A549 (cell line): Measurements from ENCODE around the gene SCYL1.

Experiments
- CEBPB ChIP-seq, 2 experiments: fragments of >200 bp in 1 of 2; sonication (Bioruptor Twin) in 1 of 2; formaldehyde crosslinking in 1 of 2; IDR thresholded peaks; 2 replicates each; pipeline ENCODE4 v1.6.1; 2012 to 2016
- CTCF ChIP-seq: fragments of >200 bp; sonication (Bioruptor Twin); formaldehyde crosslinking; IDR thresholded peaks from 3 replicates; pipeline ENCODE4 v1.5.1; 2016
- MAFK ChIP-seq: fragments of 450-650 bp; IDR thresholded peaks from 2 replicates; pipeline ENCODE4 v1.6.1; 2014; ENCODE audit not compliant: partially characterized antibody
- PHF8 ChIP-seq: fragments of 200-600 bp; sonication (generic); IDR thresholded peaks from 2 replicates; pipeline ENCODE4 v1.6.1; 2016; ENCODE audit warnings: low read depth, mild to moderate bottlenecking, antibody characterized with exemption, moderate library complexity, borderline replicate concordance
- POLR2A ChIP-seq: IDR thresholded peaks from 2 replicates; pipeline ENCODE4 v1.6.1; 2012; ENCODE audit warnings: mild to moderate bottlenecking, low read length
- RARB ChIP-seq: fragments of 250-450 bp; sonication (Bioruptor Pico); IDR thresholded peaks from 2 replicates; pipeline ENCODE4 v1.8.0; 2021; ENCODE audit warnings: mild to moderate bottlenecking, moderate library complexity
- SMC3 ChIP-seq: fragments of >200 bp; sonication (Bioruptor Twin); formaldehyde crosslinking; IDR thresholded peaks from 3 replicates; pipeline ENCODE4 v1.6.1; 2018; ENCODE audit warnings: inconsistent platforms
- TF ChIP-seq, protein P1 (sequence below): fragments of 200-600 bp; sonication (generic); IDR thresholded peaks from 2 replicates; pipeline ENCODE4 v1.6.1; 2016; ENCODE audit warnings: antibody characterized with exemption, mild to moderate bottlenecking, moderate library complexity

- TF ChIP-seq, protein P1, sequence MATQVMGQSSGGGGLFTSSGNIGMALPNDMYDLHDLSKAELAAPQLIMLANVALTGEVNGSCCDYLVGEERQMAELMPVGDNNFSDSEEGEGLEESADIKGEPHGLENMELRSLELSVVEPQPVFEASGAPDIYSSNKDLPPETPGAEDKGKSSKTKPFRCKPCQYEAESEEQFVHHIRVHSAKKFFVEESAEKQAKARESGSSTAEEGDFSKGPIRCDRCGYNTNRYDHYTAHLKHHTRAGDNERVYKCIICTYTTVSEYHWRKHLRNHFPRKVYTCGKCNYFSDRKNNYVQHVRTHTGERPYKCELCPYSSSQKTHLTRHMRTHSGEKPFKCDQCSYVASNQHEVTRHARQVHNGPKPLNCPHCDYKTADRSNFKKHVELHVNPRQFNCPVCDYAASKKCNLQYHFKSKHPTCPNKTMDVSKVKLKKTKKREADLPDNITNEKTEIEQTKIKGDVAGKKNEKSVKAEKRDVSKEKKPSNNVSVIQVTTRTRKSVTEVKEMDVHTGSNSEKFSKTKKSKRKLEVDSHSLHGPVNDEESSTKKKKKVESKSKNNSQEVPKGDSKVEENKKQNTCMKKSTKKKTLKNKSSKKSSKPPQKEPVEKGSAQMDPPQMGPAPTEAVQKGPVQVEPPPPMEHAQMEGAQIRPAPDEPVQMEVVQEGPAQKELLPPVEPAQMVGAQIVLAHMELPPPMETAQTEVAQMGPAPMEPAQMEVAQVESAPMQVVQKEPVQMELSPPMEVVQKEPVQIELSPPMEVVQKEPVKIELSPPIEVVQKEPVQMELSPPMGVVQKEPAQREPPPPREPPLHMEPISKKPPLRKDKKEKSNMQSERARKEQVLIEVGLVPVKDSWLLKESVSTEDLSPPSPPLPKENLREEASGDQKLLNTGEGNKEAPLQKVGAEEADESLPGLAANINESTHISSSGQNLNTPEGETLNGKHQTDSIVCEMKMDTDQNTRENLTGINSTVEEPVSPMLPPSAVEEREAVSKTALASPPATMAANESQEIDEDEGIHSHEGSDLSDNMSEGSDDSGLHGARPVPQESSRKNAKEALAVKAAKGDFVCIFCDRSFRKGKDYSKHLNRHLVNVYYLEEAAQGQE: no peak
- TF ChIP-seq PHF8 (no peak), POLR2A (no peak), SMC3 (no peak), CTCF (no peak), MAFK (no peak), CEBPB (IDR thresholded peaks at IDR 0.05) (no peak), RARB (CRISPR knock-in tag) (no peak)
These were observed 8.5 kb upstream of the SCYL1 start for GRCh38 chr11:65516135-65516968.
